Upper lobe of left lung (tissue), 4 donors: ENCODE results near the gene CAMK2G.

Source experiments
- POLR2A ChIP-seq, 4 donors: fragments of 450-650 bp; IDR thresholded peaks; one replicate each; pipeline ENCODE4 v1.5.1; 2016 to 2017; ENCODE audit warnings: antibody characterized with exemption in 4 of 4, mild to moderate bottlenecking in 2 of 4
- TF ChIP-seq, protein P1 (sequence below), 6 experiments: fragments of 450-650 bp in 4 of 6; fragments of 200-600 bp in 2 of 6; sonication (generic) in 2 of 6; IDR thresholded peaks; one replicate each; pipeline ENCODE4 v1.5.1; 2016 to 2019; ENCODE audit warnings: antibody characterized with exemption in 6 of 6

DNA sequence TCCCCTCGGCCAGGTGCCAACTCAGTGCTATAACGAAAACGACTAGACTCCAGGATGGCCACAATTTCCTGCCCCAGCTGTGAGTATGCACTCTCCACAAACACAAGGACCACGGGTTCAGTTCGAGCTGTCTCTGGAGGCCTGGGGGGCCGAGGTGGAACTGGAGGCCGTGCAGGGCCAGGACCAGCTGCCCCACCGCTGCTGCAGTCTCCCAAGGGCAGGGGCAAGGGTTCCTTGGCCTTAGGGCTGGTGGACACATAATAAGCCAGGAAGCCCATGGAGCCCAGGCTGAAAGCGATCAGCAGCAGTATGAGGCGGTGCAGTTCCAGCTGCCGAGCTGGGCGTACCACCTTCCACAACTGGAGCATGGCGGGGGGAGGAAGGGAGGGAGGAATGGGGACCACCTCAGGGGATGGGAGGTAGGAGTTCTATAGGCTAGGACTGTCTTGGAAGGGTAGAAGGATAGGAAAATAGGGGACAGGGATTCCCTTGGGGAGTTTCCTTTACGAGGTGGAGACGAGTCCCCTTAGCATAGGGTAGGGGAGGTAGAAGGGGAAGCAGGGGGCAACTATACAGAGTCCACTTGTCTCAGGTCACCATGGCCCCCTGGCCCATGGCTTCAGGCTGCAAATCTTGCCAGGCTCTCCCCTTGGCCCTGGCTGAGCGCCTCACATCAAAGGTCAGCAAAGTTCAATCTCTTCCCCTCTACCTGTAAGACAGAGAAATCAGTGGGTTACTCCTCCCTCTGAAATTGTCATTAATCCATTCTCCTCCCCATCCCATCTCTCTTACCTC is 66.1 kb downstream of the CAMK2G start:
- TF ChIP-seq, protein P1, sequence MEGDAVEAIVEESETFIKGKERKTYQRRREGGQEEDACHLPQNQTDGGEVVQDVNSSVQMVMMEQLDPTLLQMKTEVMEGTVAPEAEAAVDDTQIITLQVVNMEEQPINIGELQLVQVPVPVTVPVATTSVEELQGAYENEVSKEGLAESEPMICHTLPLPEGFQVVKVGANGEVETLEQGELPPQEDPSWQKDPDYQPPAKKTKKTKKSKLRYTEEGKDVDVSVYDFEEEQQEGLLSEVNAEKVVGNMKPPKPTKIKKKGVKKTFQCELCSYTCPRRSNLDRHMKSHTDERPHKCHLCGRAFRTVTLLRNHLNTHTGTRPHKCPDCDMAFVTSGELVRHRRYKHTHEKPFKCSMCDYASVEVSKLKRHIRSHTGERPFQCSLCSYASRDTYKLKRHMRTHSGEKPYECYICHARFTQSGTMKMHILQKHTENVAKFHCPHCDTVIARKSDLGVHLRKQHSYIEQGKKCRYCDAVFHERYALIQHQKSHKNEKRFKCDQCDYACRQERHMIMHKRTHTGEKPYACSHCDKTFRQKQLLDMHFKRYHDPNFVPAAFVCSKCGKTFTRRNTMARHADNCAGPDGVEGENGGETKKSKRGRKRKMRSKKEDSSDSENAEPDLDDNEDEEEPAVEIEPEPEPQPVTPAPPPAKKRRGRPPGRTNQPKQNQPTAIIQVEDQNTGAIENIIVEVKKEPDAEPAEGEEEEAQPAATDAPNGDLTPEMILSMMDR (IDR thresholded peaks at IDR 0.05): no peak
- no peak for TF ChIP-seq POLR2A (IDR thresholded peaks at IDR 0.05)
